Sigmoid colon (tissue), 7 donors: ENCODE results near the gene PASD1. TPM values are rescaled to one million over a fixed set of nuclear protein-coding genes. Genes with fewer than 3 reads are reported as not detected.

Experiments used
- DNase-seq: peaks from one replicate; pipeline ENCODE4 v3.0.0-alpha.2; 2019
- H3K27ac ChIP-seq, 4 donors: fragments of 200-600 bp; sonication (generic); one replicate each; pipeline ENCODE4 v1.5.1; 2016 to 2019; ENCODE audit warnings: mild to moderate bottlenecking in 1 of 4
- H3K27me3 ChIP-seq, 3 donors: fragments of 200-600 bp; sonication (generic); one replicate each; pipeline ENCODE4 v1.5.1; 2019; ENCODE audit warnings: mild to moderate bottlenecking in 1 of 3
- H3K36me3 ChIP-seq, 4 donors: fragments of 200-600 bp; sonication (generic); one replicate each; pipeline ENCODE4 v1.5.1; 2016 to 2019
- H3K4me1 ChIP-seq, 4 donors: fragments of 200-600 bp; sonication (generic); one replicate each; pipeline ENCODE4 v1.5.1; 2017 to 2019
- H3K4me3 ChIP-seq, 4 donors: fragments of 200-600 bp; sonication (generic); one replicate each; pipeline ENCODE4 v1.5.1; 2017 to 2019; ENCODE audit warnings: mild to moderate bottlenecking in 2 of 4, moderate library complexity in 1 of 4
- H3K9me3 ChIP-seq, 4 donors: fragments of 200-600 bp in 3 of 4; sonication (generic) in 3 of 4; one replicate each; pipeline versions ENCODE4 v1.5.1 to v1.6.1; 2013 to 2019
- EP300 ChIP-seq, 4 donors: sonication (generic); formaldehyde crosslinking; IDR thresholded peaks; one replicate each; pipeline ENCODE4 v1.6.1; 2017; ENCODE audit warnings: antibody characterized with exemption in 4 of 4
- POLR2A ChIP-seq, 2 donors: fragments of 450-650 bp; IDR thresholded peaks; one replicate each; pipeline ENCODE4 v1.6.1; 2016; ENCODE audit warnings: antibody characterized with exemption in 2 of 2, mild to moderate bottlenecking in 2 of 2, moderate library complexity in 2 of 2
- POLR2AphosphoS5 ChIP-seq, 4 donors: sonication (generic); formaldehyde crosslinking; IDR thresholded peaks; one replicate each; pipeline ENCODE4 v1.6.1; 2017; ENCODE audit warnings: antibody characterized with exemption in 4 of 4
- WGBS, 2 donors: extraction: QIAGEN DNeasy Blood & Tissue Kit; methylation state at CpG; one replicate each; pipeline ENCODE4 v1.1.7; 2013; 5-methylcytosine and 5-hydroxymethylcytosine counted together
- intact Hi-C: fragments of 100-400 bp; cut with DNase I; formaldehyde crosslinking; loops from one replicate; pipeline ENCODE4 v1.15.1; 2023
- polyA plus RNA-seq, 3 donors: library from polyadenylated mRNA; stranded (reverse); fragments of 200-250 nt; gene quantifications; one replicate each; pipeline ENCODE4 v1.2.3, GENCODE V29; 2013
- total RNA-seq, 4 donors: library from RNA; depleted of rRNA; stranded (reverse); fragments of >200 nt; gene quantifications; one replicate each; pipeline ENCODE4 v1.1.0, GENCODE V29; 2016
- TF ChIP-seq, protein P1 (sequence below), 4 experiments: fragments of 450-650 bp in 3 of 4; fragments of 200-600 bp in 1 of 4; IDR thresholded peaks; one replicate each; pipeline ENCODE4 v1.5.1; 2016 to 2019; ENCODE audit warnings: antibody characterized with exemption in 4 of 4, mild to moderate bottlenecking in 3 of 4, moderate library complexity in 2 of 4
- donor health status: healthy with polysubstance abuse.
- donor health status: Bipolar disorder and iron deficiency.
- donor health status: healthy.

Gene PASD1
- total and polyA plus RNA-seq, 7 donors, result not detected

DNA sequence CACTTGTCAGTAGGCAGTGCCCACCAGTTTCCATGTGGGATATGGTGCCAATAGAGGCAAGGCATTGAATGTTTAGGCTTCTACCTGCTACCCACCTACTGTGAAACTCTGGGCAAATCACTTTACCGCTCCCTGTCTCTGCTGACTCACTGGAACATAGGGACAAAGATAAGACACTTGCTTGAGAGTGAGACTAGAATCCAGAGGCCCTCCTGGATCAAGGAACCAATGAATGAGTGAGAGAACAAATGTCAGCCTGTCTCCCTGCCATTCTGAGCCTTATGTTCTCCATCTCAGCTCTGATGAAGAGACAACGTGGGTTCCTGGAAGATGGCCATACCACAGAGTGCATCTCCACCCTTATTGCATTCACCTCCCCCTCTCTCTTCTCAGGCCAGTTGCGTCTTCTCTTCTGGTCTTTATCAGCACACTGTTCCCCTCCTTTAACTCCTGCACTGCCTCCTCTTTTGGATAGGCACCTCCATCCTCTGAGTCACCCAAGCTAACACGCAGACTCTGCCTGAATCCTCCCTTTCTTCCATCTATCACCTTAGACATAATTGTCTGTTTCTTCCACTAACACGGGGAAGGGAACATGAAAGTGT is 116.4 kb downstream of the PASD1 start:
- Histone ChIP-seq H3K27me3 (peaks cover 0 to 4% (median 0%) of the 10 kb centered on the region in 3 donors), H3K4me1 (no peaks in the 10 kb centered on the region), H3K27ac (no peak overlapping the region), H3K9me3 (no peaks in the 10 kb centered on the region), H3K36me3 (no peaks in the 10 kb centered on the region), H3K4me3 (no peak overlapping the region)
- TF ChIP-seq POLR2AphosphoS5 (IDR thresholded peaks at IDR 0.05) (no peak), EP300 (IDR thresholded peaks at IDR 0.05) (no peak), POLR2A (IDR thresholded peaks at IDR 0.05) (no peak)
- TF ChIP-seq, protein P1, sequence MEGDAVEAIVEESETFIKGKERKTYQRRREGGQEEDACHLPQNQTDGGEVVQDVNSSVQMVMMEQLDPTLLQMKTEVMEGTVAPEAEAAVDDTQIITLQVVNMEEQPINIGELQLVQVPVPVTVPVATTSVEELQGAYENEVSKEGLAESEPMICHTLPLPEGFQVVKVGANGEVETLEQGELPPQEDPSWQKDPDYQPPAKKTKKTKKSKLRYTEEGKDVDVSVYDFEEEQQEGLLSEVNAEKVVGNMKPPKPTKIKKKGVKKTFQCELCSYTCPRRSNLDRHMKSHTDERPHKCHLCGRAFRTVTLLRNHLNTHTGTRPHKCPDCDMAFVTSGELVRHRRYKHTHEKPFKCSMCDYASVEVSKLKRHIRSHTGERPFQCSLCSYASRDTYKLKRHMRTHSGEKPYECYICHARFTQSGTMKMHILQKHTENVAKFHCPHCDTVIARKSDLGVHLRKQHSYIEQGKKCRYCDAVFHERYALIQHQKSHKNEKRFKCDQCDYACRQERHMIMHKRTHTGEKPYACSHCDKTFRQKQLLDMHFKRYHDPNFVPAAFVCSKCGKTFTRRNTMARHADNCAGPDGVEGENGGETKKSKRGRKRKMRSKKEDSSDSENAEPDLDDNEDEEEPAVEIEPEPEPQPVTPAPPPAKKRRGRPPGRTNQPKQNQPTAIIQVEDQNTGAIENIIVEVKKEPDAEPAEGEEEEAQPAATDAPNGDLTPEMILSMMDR (IDR thresholded peaks at IDR 0.05), result no peak
- WGBS, 2 donors, result 71 to 73% methylated on average over 5 of the region's 5 CpGs
- no peak for DNase-seq
- intact Hi-C loops, result loop anchor here (1.0 kb wide), 1 partner anchor 529 kb away; no protein-coding TSS in a partner anchor

DNA sequence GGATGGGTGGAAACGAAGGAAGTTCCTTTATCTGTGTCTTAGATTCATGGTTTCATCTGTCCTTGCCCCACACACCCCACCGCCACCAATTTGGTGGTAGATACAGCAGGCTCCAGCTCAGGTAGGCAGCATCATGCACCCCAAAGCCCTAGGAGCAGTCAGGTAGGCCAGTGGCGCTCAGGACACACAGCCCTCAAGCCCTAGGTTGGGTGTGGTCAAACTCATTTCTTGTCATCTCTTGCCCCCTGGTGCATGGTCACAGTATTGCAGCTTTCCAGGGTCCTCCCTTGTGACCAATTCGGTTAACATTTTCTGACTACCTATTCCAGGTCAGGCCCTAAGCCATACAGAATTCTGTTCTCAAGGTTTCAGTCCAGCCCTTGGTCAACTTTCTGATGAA is 117.3 kb downstream of the PASD1 start:
- TF ChIP-seq EP300 (IDR thresholded peaks at IDR 0.05), result no peak
- TF ChIP-seq, protein P1 (IDR thresholded peaks at IDR 0.05), result peak; percentile 30 to 54 (median 44)
- no peak for TF ChIP-seq POLR2A (IDR thresholded peaks at IDR 0.05)
- no peak for TF ChIP-seq POLR2AphosphoS5 (IDR thresholded peaks at IDR 0.05)
- Histone ChIP-seq H3K9me3 (no peaks in the 10 kb centered on the region), H3K4me3 (no peak overlapping the region), H3K27ac (no peak overlapping the region), H3K36me3 (no peaks in the 10 kb centered on the region), H3K4me1 (no peaks in the 10 kb centered on the region), H3K27me3 (peaks cover 0 to 4% (median 0%) of the 10 kb centered on the region in 3 donors)
- intact Hi-C loops, result loop anchor here (1.0 kb wide), 1 partner anchor 530 kb away; no protein-coding TSS in a partner anchor
- DNase-seq, result no peak
- 39 to 49% methylated on average over 4 of the region's 4 CpGs for WGBS, 2 donors

DNA sequence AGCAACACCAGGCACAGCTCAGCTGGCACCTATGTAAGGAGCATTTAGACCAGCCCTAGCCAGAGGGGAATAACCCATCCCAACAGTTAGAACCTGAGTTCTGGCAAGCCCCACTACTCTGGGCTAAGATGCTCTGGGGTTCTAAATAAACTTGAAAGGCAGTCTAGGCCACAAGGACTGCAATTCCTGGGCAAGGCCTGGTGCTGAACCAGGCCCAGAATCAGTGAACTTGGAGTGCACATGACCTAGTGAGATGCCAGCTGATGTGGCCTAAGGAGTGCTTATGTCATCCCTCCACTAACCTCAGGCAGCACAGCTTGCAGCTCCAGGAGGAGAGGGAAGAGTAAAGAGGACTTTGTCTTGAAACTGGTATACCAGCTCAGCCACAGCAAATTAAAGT is 124.2 kb downstream of the PASD1 start:
- Histone ChIP-seq H3K27me3 (peaks cover 0 to 4% (median 0%) of the 10 kb centered on the region in 3 donors), H3K4me3 (no peak overlapping the region), H3K9me3 (no peaks in the 10 kb centered on the region), H3K4me1 (no peaks in the 10 kb centered on the region), H3K27ac (no peak overlapping the region), H3K36me3 (no peaks in the 10 kb centered on the region)
- DNase-seq, result no peak
- intact Hi-C loops, result no loop called here
- TF ChIP-seq EP300 (IDR thresholded peaks at IDR 0.05), result no peak
- TF ChIP-seq POLR2AphosphoS5 (IDR thresholded peaks at IDR 0.05), result no peak
- no peak for TF ChIP-seq POLR2A (IDR thresholded peaks at IDR 0.05)
- TF ChIP-seq, protein P1 (IDR thresholded peaks at IDR 0.05), result no peak

DNA sequence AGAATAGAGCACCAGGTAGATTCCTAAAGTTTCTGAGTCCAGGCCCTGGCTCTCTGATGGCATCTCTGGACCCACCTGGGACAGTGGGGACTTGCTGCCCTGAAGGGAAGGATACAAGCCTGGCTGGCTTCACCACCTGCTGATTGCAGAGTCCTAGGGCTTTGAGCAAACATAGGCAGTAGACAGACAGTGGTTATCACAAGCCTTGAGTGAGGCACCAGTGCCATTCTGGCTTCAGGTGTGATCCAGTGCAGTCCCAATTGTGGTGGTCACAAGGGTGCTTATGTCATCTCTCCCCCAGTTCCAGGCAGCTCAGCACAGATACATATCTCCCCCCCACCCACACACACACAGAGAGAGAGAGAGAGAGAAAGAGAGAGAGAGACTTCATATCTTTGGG is 125.2 kb downstream of the PASD1 start:
- TF ChIP-seq POLR2AphosphoS5 (IDR thresholded peaks at IDR 0.05) (no peak), EP300 (IDR thresholded peaks at IDR 0.05) (no peak), POLR2A (IDR thresholded peaks at IDR 0.05) (no peak)
- TF ChIP-seq, protein P1 (IDR thresholded peaks at IDR 0.05), result no peak
- Histone ChIP-seq H3K9me3 (no peaks in the 10 kb centered on the region), H3K36me3 (no peaks in the 10 kb centered on the region), H3K27me3 (no peaks in the 10 kb centered on the region), H3K27ac (no peak overlapping the region), H3K4me3 (no peak overlapping the region), H3K4me1 (no peaks in the 10 kb centered on the region)
- DNase-seq, result no peak
- intact Hi-C loops, result no loop called here

DNA sequence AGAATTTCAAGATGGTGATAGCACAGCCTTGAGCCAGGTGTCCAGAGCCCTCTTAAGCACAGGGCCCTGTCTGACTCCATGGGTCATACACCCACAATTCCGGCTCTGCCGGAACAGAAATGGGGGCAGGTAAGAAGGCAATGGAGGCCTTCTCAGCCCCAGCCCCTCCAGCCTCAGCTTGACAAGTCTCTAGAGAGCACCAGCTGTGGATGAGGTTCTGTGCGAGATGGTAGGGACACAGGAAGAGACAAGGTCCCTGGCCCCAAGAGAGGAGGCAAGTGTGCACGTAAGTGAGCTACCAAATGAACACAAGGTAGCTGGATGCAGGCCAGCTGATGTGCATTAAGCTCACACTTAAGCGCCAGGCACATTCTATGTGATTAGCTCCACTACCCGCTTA is 129.3 kb downstream of the PASD1 start:
- Histone ChIP-seq H3K9me3 (no peaks in the 10 kb centered on the region), H3K27me3 (peaks cover 0 to 11% (median 3%) of the 10 kb centered on the region in 3 donors), H3K27ac (no peak overlapping the region), H3K4me1 (no peaks in the 10 kb centered on the region), H3K4me3 (no peak overlapping the region), H3K36me3 (no peaks in the 10 kb centered on the region)
- intact Hi-C loops, result no loop called here
- TF ChIP-seq POLR2A (IDR thresholded peaks at IDR 0.05), result no peak
- TF ChIP-seq, protein P1 (IDR thresholded peaks at IDR 0.05), result no peak
- no peak for TF ChIP-seq EP300 (IDR thresholded peaks at IDR 0.05)
- TF ChIP-seq POLR2AphosphoS5 (IDR thresholded peaks at IDR 0.05), result no peak
- no peak for DNase-seq
- 88 to 95% methylated on average over 6 of the region's 6 CpGs for WGBS, 2 donors
